HPDE6-E6E7 (cell line): Measurements from ENCODE around the gene IL34.
A peak's percentile ranks its signal among the peaks of the same experiment; 100 is the strongest.

Experiments
- DNase-seq: peaks from one replicate; pipeline ENCODE4 v3.0.0; 2011; ENCODE audit warnings: missing footprints; ENCODE audit errors: extremely low spot score

The IL34 gene

DNA sequence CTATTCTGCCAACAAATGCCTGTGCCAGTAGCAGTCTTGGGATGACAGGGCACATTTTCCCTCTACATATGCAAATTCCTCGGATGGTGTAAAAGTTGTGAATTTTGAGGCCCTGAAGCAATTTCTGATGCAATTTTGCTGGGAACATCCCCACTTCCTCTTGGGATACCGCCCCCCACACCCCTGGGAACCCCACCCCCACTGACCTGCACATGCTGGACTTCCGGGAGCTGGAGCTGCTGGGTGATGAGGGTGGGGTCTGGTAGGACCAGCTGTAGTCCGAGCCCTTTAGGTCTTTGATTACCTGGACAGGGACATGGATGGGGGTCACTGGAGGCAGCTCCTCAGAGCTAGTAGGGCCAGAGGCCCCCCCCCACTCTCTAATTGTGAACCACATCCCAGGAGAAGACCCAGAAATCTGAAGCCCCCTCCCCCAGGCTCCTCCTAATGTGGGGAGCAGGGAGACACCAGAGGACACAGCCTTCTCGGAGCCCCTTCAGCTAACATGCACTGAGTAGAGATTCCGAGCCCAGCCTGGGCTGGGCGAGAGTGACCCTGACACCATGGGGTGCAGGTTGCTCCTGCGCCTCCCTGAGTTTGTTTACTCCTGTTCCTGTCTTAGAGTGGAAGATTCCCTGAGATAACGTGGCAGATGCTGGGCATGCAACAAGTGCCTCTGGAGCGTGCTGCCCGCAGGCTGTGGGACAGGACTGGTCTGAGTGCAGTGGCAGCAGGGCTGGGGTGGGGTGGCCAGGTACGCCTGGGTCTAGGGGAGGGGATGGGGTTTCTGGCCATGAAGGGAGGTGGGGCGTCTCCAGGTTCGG, 30.5 kb downstream of the IL34 start:
- no peak for DNase-seq

DNA sequence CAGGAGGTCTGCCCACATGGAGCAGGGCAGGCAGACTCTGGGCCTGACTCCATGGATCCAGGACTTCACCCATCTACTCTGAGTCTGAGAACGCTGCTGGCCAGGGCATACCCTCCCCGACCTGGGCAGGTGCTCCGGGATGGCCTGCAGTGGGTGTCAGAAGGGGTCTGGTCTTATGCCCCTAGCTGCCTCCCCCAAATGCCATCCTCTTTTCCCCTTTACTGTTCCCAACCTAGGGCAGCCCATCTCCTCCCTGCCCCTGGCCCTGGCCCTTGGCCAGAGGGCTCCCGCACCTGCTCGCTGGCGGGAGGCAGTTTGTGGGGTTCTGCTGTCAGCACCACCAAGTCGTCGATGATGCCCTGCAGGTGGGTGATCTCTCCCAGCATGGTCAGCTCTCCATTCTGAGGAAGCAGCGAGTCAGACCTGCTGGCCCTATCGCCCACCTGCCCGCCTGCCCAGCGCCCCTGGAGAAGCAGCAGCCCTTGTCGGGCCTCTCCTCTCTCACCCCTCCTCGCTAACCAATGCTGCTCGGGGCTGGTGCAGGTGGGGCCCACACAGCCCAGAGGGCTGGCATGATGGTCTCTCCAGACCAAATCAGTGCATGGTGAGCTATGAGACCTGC, 31.3 kb downstream of the IL34 start:
- DNase-seq = no peak

DNA sequence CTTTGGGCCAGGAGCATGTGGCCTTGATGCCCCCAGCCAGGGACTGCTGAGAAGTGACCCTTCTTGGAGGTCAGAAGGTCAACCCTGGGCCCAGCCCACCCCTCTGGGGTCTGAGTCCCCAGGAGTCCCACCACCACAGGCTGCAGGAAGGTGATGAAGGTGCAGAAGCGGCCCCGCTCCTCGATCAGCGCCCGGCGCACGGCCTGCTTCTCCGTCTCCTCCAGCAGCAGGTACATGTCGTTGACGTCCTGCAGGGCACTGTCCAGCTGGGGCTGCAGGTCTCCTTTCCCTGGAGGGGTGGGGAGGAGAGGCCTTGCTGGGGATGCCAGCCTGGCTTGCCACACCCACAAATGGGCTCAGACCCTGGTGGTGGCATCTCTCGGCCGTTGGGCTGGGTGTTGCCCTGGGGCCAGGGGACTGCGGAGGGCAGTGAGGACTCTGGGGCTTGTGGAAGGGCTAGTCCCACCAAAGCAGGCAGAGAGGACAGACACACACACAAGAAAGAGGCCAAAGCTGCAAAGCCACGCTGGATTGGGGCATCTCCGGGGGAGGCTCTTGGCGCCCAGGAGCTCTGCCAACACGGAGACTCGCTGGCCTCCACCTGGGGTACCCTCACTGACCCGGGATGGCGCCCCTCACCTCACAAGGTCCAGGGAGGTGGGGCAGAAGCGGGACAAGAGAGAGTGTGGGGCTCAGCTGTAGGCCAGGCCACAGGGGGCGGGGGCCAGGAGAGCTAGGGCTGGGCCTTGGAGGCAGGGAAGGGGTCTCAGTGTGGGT, 31.9 kb downstream of the IL34 start:
- DNase-seq = no peak

DNA sequence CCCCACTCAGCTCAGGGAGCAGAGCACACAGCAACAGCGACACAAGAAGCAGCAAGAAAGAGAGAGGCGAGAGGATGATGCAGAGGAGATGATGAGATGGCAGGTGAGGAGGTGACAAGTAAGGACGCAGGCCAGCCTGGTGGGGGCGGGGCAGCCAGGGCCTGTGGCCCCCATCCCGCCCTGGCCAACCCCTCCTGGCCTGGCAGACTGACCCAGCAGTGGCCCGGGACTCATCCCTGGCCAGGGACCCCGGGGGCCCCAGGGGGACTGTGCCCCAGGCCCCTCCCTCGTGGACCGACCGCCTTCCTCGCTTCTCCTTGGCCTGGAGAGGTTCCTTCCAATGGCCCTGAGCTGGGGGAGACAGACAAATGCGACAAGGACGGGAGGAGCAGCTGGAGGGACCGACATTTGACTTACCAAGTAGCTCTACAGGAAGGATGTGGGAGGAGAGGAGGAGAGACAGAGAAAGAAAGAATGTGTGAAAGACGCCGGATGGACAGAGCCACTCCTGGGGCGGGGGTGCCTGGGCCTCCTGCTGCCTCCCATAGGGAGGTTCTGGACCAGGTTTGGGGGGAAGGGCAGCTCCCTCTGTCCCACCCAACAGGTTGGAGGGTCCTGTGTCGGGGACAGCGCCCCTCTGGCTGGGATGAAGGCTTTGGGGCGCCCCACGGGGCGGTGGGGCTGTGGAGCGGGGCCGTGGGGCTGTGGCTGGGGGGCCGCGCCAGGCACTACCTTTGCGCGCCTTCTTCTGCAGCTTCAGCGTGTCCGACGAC, 32.7 kb downstream of the IL34 start:
- no peak for DNase-seq

DNA sequence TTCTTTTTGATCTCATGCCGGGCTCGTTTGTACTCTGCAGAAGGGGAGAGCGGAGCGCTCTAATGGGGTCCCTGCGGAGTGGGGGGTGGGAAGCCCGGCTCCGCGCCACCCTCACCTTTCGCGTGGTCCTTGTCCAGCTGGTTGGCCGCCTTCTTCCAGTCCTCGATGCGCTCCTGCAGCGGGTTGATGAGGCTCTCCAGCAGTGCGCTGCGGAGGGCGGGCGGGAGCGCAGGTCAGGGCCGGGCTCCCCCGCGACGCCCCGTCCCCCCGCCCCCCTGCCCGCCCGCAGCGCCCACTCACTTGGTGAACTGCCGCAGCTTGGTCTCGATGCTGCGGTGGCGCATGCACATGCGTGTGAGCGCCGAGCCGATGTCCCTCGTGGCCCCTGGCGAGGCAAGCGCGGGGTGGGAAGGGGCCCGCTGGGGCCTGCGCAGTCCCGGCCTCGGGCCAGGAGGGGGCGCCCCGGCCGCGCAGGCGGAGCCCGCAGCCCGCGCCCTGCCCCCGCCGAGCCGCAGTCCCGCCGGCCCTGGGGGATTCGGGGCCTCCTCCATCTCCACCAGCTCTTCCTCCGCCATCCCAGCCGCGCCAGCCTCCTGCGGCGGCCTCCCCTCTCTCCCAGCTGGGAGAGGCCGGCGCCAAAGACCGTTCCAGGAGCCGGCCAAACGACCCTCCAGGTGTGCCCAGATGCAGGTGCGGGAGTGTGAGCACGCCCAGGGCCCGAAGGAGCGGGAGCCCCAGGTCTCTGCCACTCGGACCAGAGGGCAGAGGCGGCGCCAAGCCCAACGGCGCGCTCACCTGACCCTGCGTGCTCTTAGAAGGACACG, 33.5 kb downstream of the IL34 start:
- no peak for DNase-seq

DNA sequence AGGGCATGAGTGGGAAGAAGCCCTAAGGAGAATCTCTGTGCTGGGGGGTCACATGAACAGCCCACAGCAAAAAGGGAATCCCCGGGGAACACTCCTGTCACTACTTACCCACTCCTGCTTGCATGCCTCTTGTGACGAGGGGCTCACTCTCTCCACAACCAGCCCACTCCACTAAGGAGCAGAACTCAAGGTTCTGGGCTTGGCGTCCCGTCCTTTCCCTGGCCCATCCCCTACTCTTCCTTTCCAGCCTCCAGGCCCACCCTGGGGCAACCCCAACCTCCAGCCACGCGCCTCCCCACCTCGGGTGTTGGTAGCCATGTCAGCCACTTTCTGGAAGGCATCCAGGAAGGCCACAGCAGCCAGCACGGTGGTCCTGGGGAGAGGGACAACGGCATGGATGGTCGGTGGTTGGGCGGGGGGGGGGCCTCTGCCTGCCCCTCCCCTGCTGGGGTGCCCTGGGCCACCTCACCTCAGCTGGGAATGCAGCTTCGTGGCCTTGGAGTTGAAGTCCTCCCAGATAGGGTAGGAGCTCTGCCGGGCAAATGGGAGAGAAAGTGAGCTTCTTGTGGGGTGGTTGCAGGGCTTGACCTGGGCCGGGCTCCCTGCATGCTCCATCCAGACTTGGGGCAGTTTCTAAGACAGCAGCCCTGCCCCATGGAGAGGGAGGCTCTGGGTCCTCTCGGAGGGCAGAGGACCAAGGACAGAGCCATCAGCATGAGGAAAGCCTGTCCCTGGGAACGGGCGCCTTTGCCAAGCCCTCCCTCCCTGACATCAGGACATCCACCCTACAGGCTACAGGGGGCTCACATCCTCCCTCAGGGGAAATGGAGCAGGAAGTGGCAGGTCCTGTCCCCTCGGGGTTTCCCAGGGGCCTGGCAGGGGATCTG, 34.4 kb downstream of the IL34 start:
- DNase-seq = no peak

DNA sequence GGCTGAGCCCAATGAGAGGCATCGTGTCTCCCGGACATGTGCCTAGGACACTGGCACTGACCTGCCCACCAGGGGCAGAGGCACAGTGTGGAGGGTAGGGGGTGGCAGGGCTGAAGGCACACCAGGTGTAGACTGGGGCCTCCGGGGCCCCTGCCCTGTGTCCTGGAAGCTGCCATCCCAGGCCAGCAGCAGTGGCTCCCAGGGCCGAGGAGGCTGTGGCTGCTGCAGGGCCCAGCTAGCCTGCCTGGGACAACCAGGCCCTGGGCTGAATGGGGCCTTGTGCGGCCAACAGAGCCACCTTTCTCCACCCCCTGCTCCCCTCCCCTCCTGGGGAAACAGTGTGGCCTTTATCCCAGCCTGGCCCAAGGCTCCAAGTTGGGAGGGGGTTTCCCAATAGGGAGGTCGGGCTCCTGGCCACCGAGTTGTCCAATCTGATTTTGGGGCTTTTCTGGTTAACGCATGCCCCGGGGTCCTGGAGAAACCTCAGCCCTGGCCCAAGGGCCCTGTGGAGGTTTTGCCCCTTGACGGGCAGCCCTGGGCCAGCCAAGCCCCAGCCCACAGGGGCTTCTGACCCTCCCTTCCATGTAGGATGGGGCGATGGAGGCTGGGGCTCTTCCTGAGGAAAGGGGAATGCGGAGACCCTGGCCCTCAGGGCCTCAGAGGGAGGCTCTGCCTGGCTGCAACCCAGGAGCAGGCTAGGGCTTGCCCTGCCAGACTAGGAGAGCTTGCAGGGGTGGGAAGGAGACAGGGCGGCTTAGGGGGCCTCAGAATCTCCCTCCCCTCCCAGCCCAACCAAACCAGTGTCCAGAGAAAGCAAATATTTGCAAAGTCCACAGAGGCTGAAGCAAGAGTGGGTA, 35.3 kb downstream of the IL34 start:
- DNase-seq = no peak

DNA sequence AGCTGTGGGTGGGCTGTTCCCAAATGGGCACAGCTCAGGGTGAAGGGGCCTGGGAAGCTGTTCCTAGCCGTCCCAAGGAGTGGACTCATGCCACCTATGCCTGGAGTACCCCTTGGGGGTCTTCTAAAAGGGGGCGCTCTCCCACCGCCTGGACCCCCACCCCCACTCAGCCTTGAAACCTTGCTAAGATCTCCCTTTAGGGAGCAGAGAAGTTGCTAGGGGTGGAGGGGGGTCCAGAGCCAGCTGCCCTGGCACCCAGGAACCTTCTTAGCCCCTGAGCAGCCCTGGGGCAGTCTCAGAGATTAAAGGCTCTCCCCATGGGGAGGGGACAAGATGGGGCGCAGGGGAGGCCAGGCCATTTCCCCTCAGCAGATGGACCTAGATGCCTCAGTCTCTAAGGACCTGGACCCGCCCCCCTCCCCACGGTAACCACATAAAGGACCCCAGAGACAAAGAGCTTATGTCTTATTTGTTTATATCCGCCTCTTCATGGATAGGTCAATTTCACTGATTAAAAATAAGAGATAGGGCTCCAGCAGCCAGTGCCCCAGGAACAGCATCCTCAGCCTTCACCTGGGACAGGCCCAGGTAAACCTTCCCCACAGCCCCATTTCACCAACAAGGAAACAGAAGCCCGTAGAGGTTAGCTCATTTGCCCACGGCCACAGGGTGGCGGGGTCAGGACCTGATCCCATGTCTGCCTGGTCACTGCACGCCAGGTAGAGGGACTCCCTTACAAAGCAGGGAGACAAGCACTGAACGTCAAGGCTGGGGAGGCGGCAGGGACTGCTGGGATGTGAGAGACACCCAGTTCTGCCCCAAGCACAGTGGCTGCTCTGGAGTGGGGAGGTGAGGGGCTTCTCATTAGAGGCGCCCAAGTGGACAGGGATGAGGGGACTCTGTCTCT, 36.1 kb downstream of the IL34 start:
- no peak for DNase-seq

DNA sequence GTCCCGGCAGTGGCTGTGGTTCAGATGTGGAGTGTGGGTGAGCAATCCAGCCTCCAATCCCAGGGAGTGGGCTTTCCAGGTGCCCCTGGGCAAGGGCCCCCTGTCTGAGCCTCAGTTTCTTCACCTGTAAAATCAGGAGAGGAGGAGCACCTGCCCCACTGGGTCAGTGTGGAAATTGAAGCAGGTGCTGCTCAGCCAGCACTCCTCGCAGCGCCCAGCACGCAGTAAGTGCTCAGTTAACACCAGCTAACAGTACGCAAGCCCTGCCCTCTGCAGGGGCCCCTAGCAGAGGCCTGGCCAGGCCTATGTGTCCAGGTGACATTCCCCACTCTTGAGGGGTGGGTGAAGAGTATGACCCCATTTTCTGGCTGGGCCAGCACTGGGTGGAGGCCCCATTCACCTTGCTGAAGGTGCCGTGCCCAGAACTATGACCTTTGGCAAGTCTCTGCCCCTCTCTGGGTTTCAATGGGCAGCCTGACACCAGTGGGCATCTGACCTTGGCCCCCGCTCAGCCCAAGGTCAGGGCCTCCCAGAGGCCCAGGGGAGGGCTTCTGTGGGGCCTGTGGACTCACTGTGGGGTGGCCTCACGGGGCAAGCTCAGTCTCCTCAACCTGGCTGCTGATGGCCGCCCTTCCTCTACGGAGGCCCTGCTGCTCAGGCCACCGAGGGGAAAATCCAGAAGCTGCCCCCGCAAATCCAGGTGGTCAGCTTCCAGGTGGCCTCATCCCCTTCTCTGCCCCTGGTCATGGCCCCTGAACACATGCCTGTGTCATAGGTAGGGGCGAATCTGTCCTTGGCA, 37.0 kb downstream of the IL34 start:
- DNase-seq = no peak

DNA sequence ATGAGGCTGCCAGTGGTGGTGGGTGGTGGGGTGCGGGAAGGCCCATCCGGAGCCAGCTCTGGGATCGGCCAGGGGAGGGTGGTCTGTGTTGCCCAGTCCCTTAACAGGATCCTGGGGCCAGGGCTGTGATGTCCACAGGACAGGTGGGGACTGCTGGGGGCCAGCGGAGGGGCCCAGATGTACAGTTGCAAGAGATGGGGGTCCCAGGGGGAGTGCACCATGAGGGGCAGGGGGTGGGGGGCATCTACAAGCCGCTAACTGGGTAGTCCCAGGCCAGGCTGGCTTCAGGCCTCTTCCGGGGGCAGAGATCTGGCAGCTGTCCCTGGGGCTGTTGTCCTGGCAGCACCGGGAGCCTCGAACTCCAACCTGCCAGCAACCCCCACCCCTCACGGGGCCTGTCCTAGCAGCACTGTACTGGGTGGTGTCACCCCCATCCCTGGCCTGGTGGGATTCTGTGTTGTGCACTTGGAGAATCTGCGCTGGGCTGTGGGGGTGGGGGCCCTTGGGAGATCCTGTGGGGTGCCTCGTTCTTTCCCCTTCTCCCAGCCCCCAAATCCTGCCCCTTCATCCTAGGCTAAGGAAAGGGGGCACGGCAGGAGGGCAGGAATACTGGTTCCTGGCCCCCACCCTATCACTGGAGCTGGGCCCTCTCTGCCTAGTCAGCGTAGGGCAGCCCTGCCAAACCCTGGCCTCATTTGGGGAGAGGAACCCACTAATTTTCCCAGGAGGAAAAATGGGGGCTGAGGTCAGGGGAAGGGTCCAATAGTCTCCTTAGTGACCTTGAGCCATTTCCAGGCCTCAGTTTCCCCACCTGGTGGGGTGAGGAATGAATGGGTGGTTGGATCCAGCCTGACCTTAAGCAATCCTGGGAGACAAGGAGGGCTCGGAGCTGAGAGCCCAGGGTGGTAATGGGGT, 38.0 kb downstream of the IL34 start:
- DNase-seq = no peak

DNA sequence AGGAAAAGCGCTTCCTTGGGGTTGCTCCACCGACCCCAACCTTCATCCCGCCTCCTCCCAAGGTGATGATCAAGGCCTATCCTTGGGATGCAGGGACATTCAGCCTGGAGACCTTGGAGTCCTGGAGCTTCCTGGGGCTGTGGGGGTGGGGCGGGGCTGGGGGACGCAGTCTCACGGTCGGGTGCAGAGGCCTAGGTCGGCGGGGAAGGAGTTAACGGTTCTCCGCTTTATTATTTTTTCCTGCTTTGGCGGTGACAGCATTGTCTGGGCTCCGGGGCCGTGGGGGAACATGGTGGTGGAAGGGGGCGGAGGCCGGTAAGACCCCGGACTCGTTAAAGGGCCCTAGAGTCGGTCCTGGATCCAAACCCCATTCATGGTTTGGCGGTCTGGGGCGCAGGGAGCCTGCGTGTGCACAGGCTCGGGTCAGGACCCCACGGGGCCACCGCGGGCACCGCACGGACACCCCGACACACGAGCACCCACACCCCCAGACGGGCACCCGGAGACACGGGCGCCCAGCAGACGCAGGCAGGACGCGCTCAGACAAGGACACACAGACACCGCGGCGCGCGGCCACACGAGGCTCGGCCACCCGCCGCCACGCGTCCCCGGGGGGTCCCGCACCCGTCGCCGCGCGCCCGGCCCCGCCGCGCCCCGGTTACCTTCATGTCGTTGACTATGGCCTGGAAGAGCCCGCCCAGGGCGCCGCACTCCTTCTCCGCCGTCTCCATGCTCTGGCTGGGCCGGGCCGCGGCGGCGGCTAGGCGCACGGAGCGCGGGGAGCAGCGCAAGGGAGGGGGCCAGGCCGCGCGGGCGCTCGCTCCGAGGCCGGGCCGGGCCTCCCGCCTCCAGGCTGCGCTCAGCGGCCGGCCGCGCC, 38.9 kb downstream of the IL34 start:
- DNase-seq = no peak

DNA sequence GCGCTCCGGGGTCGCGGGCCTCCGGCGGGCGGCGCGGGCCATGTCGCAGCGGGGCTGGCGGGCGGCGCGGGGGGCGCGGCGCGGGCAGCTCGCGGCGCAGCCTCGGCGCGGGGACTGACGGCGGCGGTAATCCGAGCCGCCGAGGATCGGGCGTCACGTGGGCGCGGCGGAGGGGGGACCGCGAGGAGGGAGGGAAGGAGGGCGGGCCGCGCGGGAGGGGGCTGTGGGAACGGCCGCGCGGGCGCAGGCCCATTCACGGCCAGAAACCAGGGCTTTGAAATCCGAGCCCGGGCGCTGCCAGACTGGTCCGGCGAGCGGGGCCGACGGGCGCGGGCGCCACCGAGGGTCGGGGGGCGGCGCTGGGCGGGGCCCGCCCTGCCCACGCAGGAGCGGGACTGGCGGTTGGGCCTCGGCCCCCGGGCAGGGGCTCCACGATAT, 39.6 kb downstream of the IL34 start, which contains the start of gene MTSS2:
MTSS2 (minus strand) TSS at position 116 of the 438 bp plus-strand sequence. CDS start 262 bp downstream, outside the sequence.
- DNase-seq = peak; percentile 94

DNA sequence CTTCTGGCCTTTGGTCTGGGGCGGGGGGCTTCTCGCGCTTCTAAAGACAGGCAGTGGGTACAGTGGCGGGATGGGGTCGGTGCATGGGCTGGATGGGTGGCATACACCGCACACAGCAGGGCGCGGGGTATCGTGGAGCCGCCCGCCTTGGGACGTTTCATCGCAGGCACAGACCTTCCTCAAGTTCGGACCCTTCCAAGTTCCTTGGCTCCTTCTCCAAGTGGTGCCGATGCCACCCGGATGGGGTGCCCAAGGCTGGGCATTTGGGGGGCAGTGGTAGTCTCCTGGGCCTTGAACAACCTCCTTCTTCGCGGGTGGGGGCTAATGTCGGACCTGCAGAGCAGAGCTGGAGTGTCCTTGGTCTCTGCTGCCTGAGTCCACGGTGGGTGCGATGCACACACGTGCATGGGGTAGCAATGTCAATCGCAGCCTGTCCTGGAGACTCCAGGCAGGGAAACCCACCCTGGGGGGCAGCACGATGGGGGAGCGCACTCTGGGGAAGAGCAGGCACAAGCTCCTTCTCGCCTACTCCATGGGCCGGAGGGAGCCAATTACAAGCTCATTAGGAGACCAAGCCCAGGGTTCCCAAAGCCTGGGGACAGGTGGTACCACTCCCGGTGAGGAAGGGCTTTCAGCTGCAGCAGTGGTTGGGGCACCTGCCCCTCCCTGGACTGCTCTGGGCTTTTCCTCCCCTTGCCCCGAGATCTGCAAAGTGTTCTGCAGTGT, 40.2 kb downstream of the IL34 start:
- no peak for DNase-seq

DNA sequence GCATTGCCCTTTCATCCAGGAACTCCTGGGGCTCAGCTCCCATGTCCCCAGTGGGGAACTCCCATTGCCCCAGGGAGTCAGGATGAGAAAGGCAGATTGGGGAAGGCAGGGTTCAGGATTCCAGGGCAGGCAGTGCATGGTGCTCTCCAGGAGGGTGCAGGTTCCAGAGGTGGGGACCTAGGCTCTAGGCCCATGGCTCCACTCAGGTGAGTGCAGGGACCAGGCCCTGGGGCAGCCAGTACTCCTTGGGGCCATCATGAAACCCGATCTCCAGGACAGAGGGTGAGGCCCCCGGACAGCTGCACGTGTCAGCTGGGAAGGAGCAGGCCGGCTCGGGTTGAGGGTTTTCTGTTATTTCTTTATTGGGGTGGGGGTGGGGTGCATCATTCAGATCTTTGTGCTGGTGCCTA, 40.7 kb downstream of the IL34 start:
- no peak for DNase-seq
